Right lobe of liver (tissue), 6 donors: ENCODE measurements around the gene GRB10. TPM values are rescaled to one million over a fixed set of nuclear protein-coding genes. Genes with fewer than 3 reads are reported as not detected.

Experiments used
- ATAC-seq, 4 donors: fragments of 200-7000 bp; cut with Tn5 transposase; one replicate each; pipeline ENCODE4 v1.9.1; 2020; ENCODE audit warnings: mild to moderate bottlenecking in 4 of 4, moderate library complexity in 4 of 4
- DNase-seq, 3 donors: peaks; one replicate each; pipeline ENCODE4 v3.0.0-alpha.2; 2020
- H3K27ac ChIP-seq, 3 donors: fragments of 200-600 bp; one replicate each; pipeline ENCODE4 v1.8.0; 2022
- H3K27me3 ChIP-seq, 2 donors: fragments of 200-600 bp; one replicate each; pipeline ENCODE4 v1.8.0; 2022
- H3K36me3 ChIP-seq, 4 donors: fragments of 200-600 bp; sonication (generic) in 1 of 4; one replicate each; pipeline versions ENCODE4 v1.5.1 to v1.8.0; 2017 to 2022; ENCODE audit warnings: control low read depth in 1 of 4
- H3K4me1 ChIP-seq, 4 donors: fragments of 200-600 bp; sonication (generic) in 1 of 4; one replicate each; pipeline versions ENCODE4 v1.5.1 to v1.8.0; 2017 to 2022; ENCODE audit warnings: control low read depth in 1 of 4
- H3K4me3 ChIP-seq, 3 donors: fragments of 200-600 bp; one replicate each; pipeline ENCODE4 v1.8.0; 2022
- H3K9me3 ChIP-seq, 4 donors: fragments of 200-600 bp; sonication (generic) in 1 of 4; one replicate each; pipeline versions ENCODE4 v1.5.1 to v1.8.0; 2017 to 2022; ENCODE audit warnings: control low read depth in 1 of 4
- CTCF ChIP-seq, 4 donors: fragments of 200-600 bp in 3 of 4; fragments of 450-650 bp in 1 of 4; IDR thresholded peaks; one replicate each; pipeline versions ENCODE4 v1.5.1 to v1.8.0; 2016 to 2022; ENCODE audit warnings: antibody characterized with exemption in 4 of 4, mild to moderate bottlenecking in 2 of 4
- POLR2A ChIP-seq: fragments of 450-650 bp; IDR thresholded peaks from one replicate; pipeline ENCODE4 v1.6.1; 2017; ENCODE audit warnings: antibody characterized with exemption, mild to moderate bottlenecking
- WGBS: methylation state at CpG from one replicate; pipeline ENCODE4 v1.1.6; 2018; ENCODE audit warnings: low coverage, low lambda C conversion rate; ENCODE audit not compliant: insufficient coverage; ENCODE audit errors: missing lambda C conversion rate; 5-methylcytosine and 5-hydroxymethylcytosine counted together
- intact Hi-C, 2 donors: fragments of 100-400 bp; cut with DNase I; formaldehyde crosslinking; loops; one replicate each; pipeline versions ENCODE4 v1.11.2 to v1.14.1; 2022
- total RNA-seq, 6 experiments: library from RNA; depleted of rRNA in 2 of 6; stranded (reverse); fragments of >200 nt in 2 of 6; fragmentation: NEBNext Ultra II Directional in 3 of 6; extraction: Animal tissue kit (Norgen Biotek cat#: 25700) in 3 of 6; gene quantifications; one replicate each; pipeline versions ENCODE4 v1.1.0 to v1.2.4, GENCODE V29; 2016 to 2023
- donor health status: DM: no; HTN: yes; CAD: no.
- donor health status: DM: no; HTN: no; CAD: no.
- donor health status: DM: no; HTN: no; CAD: no.
- donor health status: DM: no; HTN: yes; CAD: no.
- donor health status: DM: no; HTN: yes; CAD: no.

GRB10 gene
- total RNA-seq, 6 experiments from 2014 or later, result 24.9 to 55.5 (median 40.0) TPM

- Histone ChIP-seq H3K27ac (no peak overlapping the region), H3K36me3 (peaks cover 0 to 3% (median 0%) of the 10 kb centered on the region in 4 donors), H3K9me3 (no peaks in the 10 kb centered on the region), H3K27me3 (no peaks in the 10 kb centered on the region), H3K4me3 (no peak overlapping the region), H3K4me1 (no peaks in the 10 kb centered on the region)
- DNase-seq, result no peak
- intact Hi-C loops, result no loop called here
- WGBS, result 90% methylated on average over 9 of the region's 9 CpGs
- no peak for ATAC-seq
- TF ChIP-seq POLR2A, result no peak
- no peak for TF ChIP-seq CTCF (IDR thresholded peaks at IDR 0.05)
These were observed 136.6 kb downstream of the GRB10 start for GRCh38 chr7:50646069-50646468.

- DNase-seq (no peak), ATAC-seq (no peak)
- Histone ChIP-seq H3K4me1 (no peaks in the 10 kb centered on the region), H3K27ac (no peak overlapping the region), H3K9me3 (no peaks in the 10 kb centered on the region), H3K27me3 (no peaks in the 10 kb centered on the region), H3K4me3 (no peak overlapping the region), H3K36me3 (peaks cover 0 to 3% (median 0%) of the 10 kb centered on the region in 4 donors)
- TF ChIP-seq POLR2A (no peak), CTCF (IDR thresholded peaks at IDR 0.05) (no peak)
- intact Hi-C loops, result no loop called here
These were observed 137.5 kb downstream of the GRB10 start for GRCh38 chr7:50645186-50645585.

- 98% methylated on average over 5 of the region's 5 CpGs for WGBS
- Histone ChIP-seq H3K4me3 (no peak overlapping the region), H3K4me1 (no peaks in the 10 kb centered on the region), H3K27me3 (no peaks in the 10 kb centered on the region), H3K9me3 (no peaks in the 10 kb centered on the region), H3K36me3 (peaks cover 0 to 3% (median 0%) of the 10 kb centered on the region in 4 donors), H3K27ac (no peak overlapping the region)
- intact Hi-C loops, result no loop called here
- ATAC-seq (no peak), DNase-seq (peak in 1 of 3 donors; percentile 27)
- TF ChIP-seq CTCF (IDR thresholded peaks at IDR 0.05) (no peak), POLR2A (no peak)
These were observed 138.1 kb downstream of the GRB10 start for GRCh38 chr7:50644586-50644985.

GRCh38 chr7:50644114-50644513, 138.6 kb downstream of the GRB10 start:
- ATAC-seq (no peak), DNase-seq (peak in 1 of 3 donors; percentile 23)
- intact Hi-C loops, result no loop called here
- no peaks in the 10 kb centered on the region for H3K27me3 ChIP-seq
- peaks cover 0 to 3% (median 0%) of the 10 kb centered on the region in 4 donors for H3K36me3 ChIP-seq
- H3K4me1 ChIP-seq, result no peaks in the 10 kb centered on the region
- no peaks in the 10 kb centered on the region for H3K9me3 ChIP-seq
- no peak for TF ChIP-seq POLR2A
- no peak for TF ChIP-seq CTCF (IDR thresholded peaks at IDR 0.05)
- no peak overlapping the region for H3K27ac ChIP-seq
- 90% methylated on average over 4 of the region's 6 CpGs for WGBS
- no peak overlapping the region for H3K4me3 ChIP-seq
